ENCODE results near the gene KCTD5.
"Not testable (repeated sequence)": the region's sequence is repeated elsewhere in the genome, so short reads cannot be mapped to it uniquely, and the experiment has no call there.

The KCTD5 gene

DNA sequence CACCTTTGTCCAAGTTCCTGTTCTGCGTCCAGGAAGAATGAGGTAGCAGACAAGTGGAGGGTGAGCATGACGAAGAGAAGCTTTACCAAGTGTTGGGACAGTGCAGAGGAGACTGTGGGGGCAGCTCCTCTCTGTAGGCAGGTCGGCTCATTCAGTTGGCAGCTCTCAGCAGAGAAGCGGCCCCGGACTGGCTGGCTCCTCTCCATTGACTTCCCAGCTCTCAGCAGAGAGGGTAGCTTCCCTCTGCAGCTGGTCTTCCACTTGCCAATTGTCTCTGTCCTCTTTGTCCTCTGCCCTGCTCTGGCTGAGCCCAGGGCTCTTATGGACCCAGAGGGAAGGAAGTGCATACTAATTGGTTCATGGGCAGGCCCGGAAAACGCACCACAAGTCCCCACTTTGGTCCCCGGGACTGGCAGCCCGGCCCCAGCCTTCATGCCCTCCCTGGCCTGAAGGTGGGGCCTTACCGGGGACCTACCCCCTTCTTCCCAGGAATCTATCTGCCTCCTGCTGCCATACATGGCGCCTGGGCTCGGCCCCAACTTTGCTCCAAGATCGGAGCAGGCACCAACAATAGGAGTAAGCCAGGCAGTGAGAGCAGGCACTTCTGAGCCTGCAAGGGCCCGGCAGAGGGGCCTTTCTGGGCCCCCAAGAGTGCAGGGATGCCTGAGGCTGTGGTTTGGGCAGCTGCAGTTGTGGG, 10.1 kb downstream of the KCTD5 start:
- no peak overlapping the region for H3K4me3 ChIP-seq (ENCODE audit: low read depth, low read length)
- TF ChIP-seq, protein P1, sequence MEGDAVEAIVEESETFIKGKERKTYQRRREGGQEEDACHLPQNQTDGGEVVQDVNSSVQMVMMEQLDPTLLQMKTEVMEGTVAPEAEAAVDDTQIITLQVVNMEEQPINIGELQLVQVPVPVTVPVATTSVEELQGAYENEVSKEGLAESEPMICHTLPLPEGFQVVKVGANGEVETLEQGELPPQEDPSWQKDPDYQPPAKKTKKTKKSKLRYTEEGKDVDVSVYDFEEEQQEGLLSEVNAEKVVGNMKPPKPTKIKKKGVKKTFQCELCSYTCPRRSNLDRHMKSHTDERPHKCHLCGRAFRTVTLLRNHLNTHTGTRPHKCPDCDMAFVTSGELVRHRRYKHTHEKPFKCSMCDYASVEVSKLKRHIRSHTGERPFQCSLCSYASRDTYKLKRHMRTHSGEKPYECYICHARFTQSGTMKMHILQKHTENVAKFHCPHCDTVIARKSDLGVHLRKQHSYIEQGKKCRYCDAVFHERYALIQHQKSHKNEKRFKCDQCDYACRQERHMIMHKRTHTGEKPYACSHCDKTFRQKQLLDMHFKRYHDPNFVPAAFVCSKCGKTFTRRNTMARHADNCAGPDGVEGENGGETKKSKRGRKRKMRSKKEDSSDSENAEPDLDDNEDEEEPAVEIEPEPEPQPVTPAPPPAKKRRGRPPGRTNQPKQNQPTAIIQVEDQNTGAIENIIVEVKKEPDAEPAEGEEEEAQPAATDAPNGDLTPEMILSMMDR (IDR thresholded peaks at IDR 0.05; ENCODE audit: low read depth, low read length, missing control alignments), result no peak
- H3K27me3 ChIP-seq (replicated peaks), result no peaks in the 10 kb centered on the region
- no peak overlapping the region for H3K27ac ChIP-seq
- peaks cover 16% of the 10 kb centered on the region for H3K36me3 ChIP-seq (replicated peaks)
- DNase-seq, result no peak
- in situ Hi-C loops (cut with HindIII; ENCODE audit: low pct_ligation_motif_present, low sequenced_read_pairs), result no loop called here

- in situ Hi-C loops (cut with HindIII; ENCODE audit: low pct_ligation_motif_present, low sequenced_read_pairs), result no loop called here
- no peak for DNase-seq
Measured at GRCh38 chr16:2692948-2693651, 10.8 kb downstream of the KCTD5 start.

DNA sequence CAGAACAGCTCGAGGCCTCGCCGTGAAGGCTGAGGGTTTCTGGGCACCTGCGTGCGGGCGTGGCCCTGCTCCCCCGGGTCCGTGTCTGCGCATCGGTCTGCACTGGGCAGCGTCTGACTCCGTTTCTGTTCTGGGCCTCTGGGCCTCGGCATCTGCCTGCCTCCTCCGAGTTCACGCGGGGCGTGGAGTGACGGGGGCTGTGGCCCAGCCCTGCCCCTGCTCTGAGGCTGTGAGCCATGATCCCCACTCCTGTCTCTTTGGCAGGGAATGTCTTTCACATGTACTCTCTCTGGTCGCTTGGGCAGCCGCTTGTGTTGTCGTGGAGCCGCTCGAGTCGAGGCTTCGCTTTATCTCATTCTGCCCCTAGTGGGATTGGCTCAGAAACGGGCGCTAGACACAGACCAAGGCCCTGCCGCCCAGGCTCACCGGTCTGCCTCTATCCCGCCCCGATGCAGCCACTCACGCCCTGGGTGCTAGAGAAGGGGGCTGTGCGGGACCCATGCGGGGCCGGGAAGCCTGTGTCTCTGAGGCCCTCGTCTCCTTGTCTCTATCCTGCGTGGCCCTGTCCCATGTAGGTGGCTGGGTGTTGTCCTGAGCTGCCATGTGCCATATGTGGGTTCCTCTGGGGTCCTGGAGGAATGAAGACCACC, 14.4 kb downstream of the KCTD5 start:
- DNase-seq; H3K27ac ChIP-seq; H3K27me3 ChIP-seq (replicated peaks); in situ Hi-C loops (cut with HindIII; ENCODE audit: low pct_ligation_motif_present, low sequenced_read_pairs); H3K4me3 ChIP-seq (ENCODE audit: low read depth, low read length): not testable (repeated sequence)
- peaks cover 46% of the 10 kb centered on the region for H3K36me3 ChIP-seq (replicated peaks)

More at GRCh38 chr16:2692948-2693651, 10.8 kb downstream of the KCTD5 start:
- no peak overlapping the region for H3K4me3 ChIP-seq (ENCODE audit: low read depth, low read length)
- TF ChIP-seq, protein P1 (IDR thresholded peaks at IDR 0.05; ENCODE audit: low read depth, low read length, missing control alignments), result no peak
- no peaks in the 10 kb centered on the region for H3K27me3 ChIP-seq (replicated peaks)
- H3K36me3 ChIP-seq (replicated peaks), result peaks cover 21% of the 10 kb centered on the region
- H3K27ac ChIP-seq, result no peak overlapping the region

GRCh38 chr16:2697401-2697948, 15.2 kb downstream of the KCTD5 start:
- H3K27me3 ChIP-seq (replicated peaks), result no peaks in the 10 kb centered on the region
- H3K4me3 ChIP-seq (ENCODE audit: low read depth, low read length), result no peak overlapping the region
- TF ChIP-seq, protein P1 (IDR thresholded peaks at IDR 0.05; ENCODE audit: low read depth, low read length, missing control alignments), result no peak
- no peak overlapping the region for H3K27ac ChIP-seq
- DNase-seq, result no peak
- in situ Hi-C loops (cut with HindIII; ENCODE audit: low pct_ligation_motif_present, low sequenced_read_pairs), result no loop called here
- H3K36me3 ChIP-seq (replicated peaks), result peaks cover 49% of the 10 kb centered on the region

DNA sequence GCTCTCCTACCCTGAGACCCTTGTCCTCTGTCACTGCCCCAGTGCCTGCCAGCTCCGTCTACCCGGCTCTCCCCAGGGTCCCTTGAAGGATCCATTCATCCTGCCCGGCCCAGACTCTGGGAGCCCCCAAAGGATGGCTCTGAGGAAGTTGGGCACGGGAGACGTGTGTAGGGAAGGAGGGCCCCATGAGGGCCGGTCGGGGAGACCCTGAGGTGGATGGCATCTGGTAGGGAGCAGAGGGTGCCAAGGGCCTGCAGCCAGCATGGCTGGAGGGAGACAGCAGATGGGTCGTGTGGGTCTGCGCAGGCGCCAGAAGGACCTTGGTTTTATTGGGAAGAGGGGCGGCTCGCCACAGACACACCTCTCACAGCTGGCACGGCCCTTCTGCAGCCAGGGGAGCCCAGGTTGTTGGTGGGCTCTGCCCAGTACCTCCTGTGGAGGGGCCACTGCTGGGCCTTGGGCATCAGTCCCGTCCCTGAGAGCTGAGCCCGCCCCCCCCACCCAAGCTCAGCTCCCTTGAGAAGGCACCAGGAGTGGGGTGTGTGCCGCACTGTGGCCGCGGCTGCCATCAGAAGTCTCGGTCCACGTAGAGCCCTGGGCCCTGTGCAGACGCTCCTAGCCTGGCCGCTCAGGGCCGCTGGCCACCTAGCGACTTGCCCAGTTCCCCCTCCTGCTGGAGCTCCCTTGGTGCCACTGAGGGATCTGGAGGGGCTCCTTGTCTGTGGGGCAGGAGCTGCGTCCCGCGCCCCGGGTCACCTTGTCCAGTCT, 16.0 kb downstream of the KCTD5 start:
- DNase-seq, result no peak
- Histone ChIP-seq H3K27me3 (replicated peaks) (no peaks in the 10 kb centered on the region), H3K27ac (no peak overlapping the region), H3K36me3 (replicated peaks) (peaks cover 57% of the 10 kb centered on the region), H3K4me3 (ENCODE audit: low read depth, low read length) (no peak overlapping the region)
- in situ Hi-C loops (cut with HindIII; ENCODE audit: low pct_ligation_motif_present, low sequenced_read_pairs), result no loop called here
- TF ChIP-seq, protein P1 (IDR thresholded peaks at IDR 0.05; ENCODE audit: low read depth, low read length, missing control alignments), result no peak
